SK-N-SH (cell line): ENCODE measurements around the gene MGAT4B. TPM values are rescaled to one million over a fixed set of nuclear protein-coding genes. Genes with fewer than 3 reads are reported as not detected.

Experiments used
- CTCF ChIA-PET: fragments of 300-600, 350-600 bp; formaldehyde crosslinking; extraction: SDS; loops from one replicate; lab custom pipeline; 2021; lab: Yijun Ruan, JAX
- POLR2A ChIA-PET: fragments of 350-600 bp; sonication (Branson Sonifier 250); formaldehyde crosslinking; extraction: SDS; loops from one replicate; lab custom pipeline; 2020; ENCODE audit warnings: antibody characterized with exemption, inconsistent platforms; lab: Yijun Ruan, JAX
- DNase-seq: peaks from one replicate; pipeline ENCODE4 v3.0.0; 2012
- H2AFZ ChIP-seq: fragments of 200-600 bp; sonication (generic); 2 replicates; pipeline ENCODE4 v1.8.1; 2016; ENCODE audit warnings: antibody characterized with exemption, mild to moderate bottlenecking, low read depth
- H3F3A ChIP-seq: fragments of 200-600 bp; sonication (generic); replicated peaks from 2 replicates; pipeline ENCODE3; 2016; ENCODE audit warnings: antibody characterized with exemption, mild to moderate bottlenecking; ENCODE audit not compliant: insufficient read depth
- H3K27ac ChIP-seq, 2 experiments: fragments of 200-500 bp in 1 of 2; fragments of 200-600 bp in 1 of 2; sonication (Bioruptor generic) in 1 of 2; sonication (generic), shearing (Covaris generic) in 1 of 2; 2 replicates each; pipeline versions ENCODE4 v1.5.1 to v1.6.1; 2014 to 2016; ENCODE audit warnings: low read depth in 2 of 2, inconsistent platforms in 1 of 2, low read length in 1 of 2, mild to moderate bottlenecking in 1 of 2, mixed read lengths in 1 of 2
- H3K27me3 ChIP-seq: fragments of 200-600 bp; sonication (generic), shearing (Covaris generic); 2 replicates; pipeline ENCODE4 v1.6.1; 2016; ENCODE audit warnings: mixed run types; ENCODE audit not compliant: insufficient read depth
- H3K36me3 ChIP-seq, 2 experiments: fragments of 200-500 bp in 1 of 2; fragments of 200-600 bp in 1 of 2; sonication (Bioruptor generic) in 1 of 2; sonication (generic) in 1 of 2; replicated peaks in 1 of 2; 2 replicates each; pipeline versions ENCODE3 to v1.5.1; 2014 to 2016; ENCODE audit warnings: low read length in 1 of 2, mild to moderate bottlenecking in 1 of 2; ENCODE audit not compliant: insufficient read depth in 2 of 2, control insufficient read depth in 1 of 2
- H3K4me1 ChIP-seq, 2 experiments: fragments of 200-500 bp in 1 of 2; fragments of 200-600 bp in 1 of 2; sonication (Bioruptor generic) in 1 of 2; sonication (generic), shearing (Covaris generic) in 1 of 2; 2 replicates each; pipeline versions ENCODE4 v1.5.1 to v1.6.1; 2014 to 2016; ENCODE audit warnings: low read depth in 1 of 2, low read length in 1 of 2, mixed run types in 1 of 2; ENCODE audit not compliant: insufficient read depth in 2 of 2, control insufficient read depth in 1 of 2
- H3K4me2 ChIP-seq: fragments of 200-600 bp; sonication (generic), shearing (Covaris generic); 2 replicates; pipeline ENCODE4 v1.6.1; 2017; ENCODE audit warnings: mixed run types
- H3K4me3 ChIP-seq, 2 experiments: fragments of 200-500 bp in 1 of 2; fragments of 200-600 bp in 1 of 2; sonication (Bioruptor generic) in 1 of 2; sonication (generic), shearing (Covaris generic) in 1 of 2; 2 replicates each; pipeline versions ENCODE4 v1.5.1 to v1.8.1; 2014 to 2016; ENCODE audit warnings: low read depth in 2 of 2, inconsistent platforms in 1 of 2, low read length in 1 of 2, mild to moderate bottlenecking in 1 of 2, mixed read lengths in 1 of 2, moderate library complexity in 1 of 2
- H3K79me2 ChIP-seq: fragments of 200-600 bp; sonication (generic); 2 replicates; pipeline ENCODE4 v1.8.1; 2017; ENCODE audit warnings: mild to moderate bottlenecking; ENCODE audit not compliant: insufficient read depth
- H3K9ac ChIP-seq: fragments of 200-600 bp; sonication (generic); 2 replicates; pipeline ENCODE4 v1.6.1; 2017; ENCODE audit warnings: mixed run types
- H3K9me2 ChIP-seq: fragments of 200-600 bp; sonication (generic); 2 replicates; pipeline ENCODE4 v1.6.1; 2017; ENCODE audit warnings: mixed run types
- H3K9me3 ChIP-seq: fragments of 200-600 bp; sonication (generic); 2 replicates; pipeline ENCODE4 v1.6.1; 2017; ENCODE audit warnings: mixed run types, mild to moderate bottlenecking, moderate library complexity
- H4K20me1 ChIP-seq: fragments of 200-600 bp; sonication (generic); 2 replicates; pipeline ENCODE4 v1.6.1; 2017; ENCODE audit warnings: mild to moderate bottlenecking, mixed run types; ENCODE audit not compliant: insufficient read depth
- CHD2 ChIP-seq: fragments of 150-350 bp; IDR thresholded peaks from 2 replicates; pipeline ENCODE4 v1.6.1; 2018; ENCODE audit warnings: low read length; ENCODE audit not compliant: partially characterized antibody
- ELF1 ChIP-seq: IDR thresholded peaks from 2 replicates; pipeline ENCODE4 v1.4.0; 2012
- EP300 ChIP-seq, 2 experiments: IDR thresholded peaks; 2 replicates each; pipeline versions ENCODE4 v1.4.0 to v1.6.1; 2012; ENCODE audit warnings: borderline replicate concordance in 1 of 2, low read depth in 1 of 2, low read length in 1 of 2
- EZH2phosphoT487 ChIP-seq: fragments of 200-600 bp; sonication (generic); IDR thresholded peaks from 2 replicates; pipeline ENCODE4 v1.6.1; 2017; ENCODE audit warnings: low read depth, mixed run types, mild to moderate bottlenecking, antibody characterized with exemption, moderate library complexity, borderline replicate concordance
- FOSL2 ChIP-seq: IDR thresholded peaks from 2 replicates; pipeline ENCODE4 v1.4.0; 2012; ENCODE audit warnings: low read depth, mild to moderate bottlenecking, moderate library complexity, borderline replicate concordance
- GABPA ChIP-seq: IDR thresholded peaks from 2 replicates; pipeline ENCODE4 v1.4.0; 2012; ENCODE audit warnings: low read depth, mild to moderate bottlenecking
- MEF2A ChIP-seq: IDR thresholded peaks from 2 replicates; pipeline ENCODE4 v1.4.0; 2012; ENCODE audit warnings: low read depth, borderline replicate concordance
- NFIC ChIP-seq: IDR thresholded peaks from 2 replicates; pipeline ENCODE4 v1.4.0; 2012; ENCODE audit warnings: borderline replicate concordance
- REST ChIP-seq: IDR thresholded peaks from 2 replicates; pipeline ENCODE4 v1.6.1; 2012; ENCODE audit warnings: mild to moderate bottlenecking, low read depth, low read length, moderate library complexity
- RFX5 ChIP-seq: IDR thresholded peaks from 2 replicates; pipeline ENCODE4 v1.6.1; 2012; ENCODE audit warnings: mild to moderate bottlenecking, improper control_type of control experiment, low read length
- RXRA ChIP-seq: IDR thresholded peaks from 2 replicates; pipeline ENCODE4 v1.4.0; 2012; ENCODE audit warnings: low read depth, mild to moderate bottlenecking, borderline replicate concordance
- SIN3A ChIP-seq: IDR thresholded peaks from 2 replicates; pipeline ENCODE4 v1.6.1; 2012; ENCODE audit warnings: low read depth, mild to moderate bottlenecking, low read length, moderate library complexity, borderline replicate concordance
- SMC3 ChIP-seq: IDR thresholded peaks from 2 replicates; pipeline ENCODE4 v1.6.1; 2012; ENCODE audit warnings: low read depth, low read length, improper control_type of control experiment
- TAF1 ChIP-seq: IDR thresholded peaks from 2 replicates; pipeline ENCODE4 v1.6.1; 2012; ENCODE audit warnings: low read depth, mild to moderate bottlenecking, low read length, moderate library complexity, borderline replicate concordance
- USF2 ChIP-seq: fragments of 150-350 bp; IDR thresholded peaks from 2 replicates; pipeline ENCODE4 v1.6.1; 2017; ENCODE audit warnings: antibody characterized with exemption, low read length, low read depth, borderline replicate concordance
- WGBS: methylation state at CpG from one replicate; pipeline ENCODE4 v1.1.6; 2017; ENCODE audit warnings: low lambda C conversion rate; 5-methylcytosine and 5-hydroxymethylcytosine counted together
- polyA plus RNA-seq, 3 experiments: library from polyadenylated mRNA; depleted of rRNA; stranded (reverse); fragments of >200 nt; gene quantifications; 2 replicates each; pipeline ENCODE4 v1.2.3, GENCODE V29; 2012
- TF ChIP-seq, protein P1 (sequence below): IDR thresholded peaks from 2 replicates; pipeline ENCODE4 v1.4.0; 2012; ENCODE audit warnings: low read depth, borderline replicate concordance
- TF ChIP-seq, protein P2 (sequence below): fragments of 150-350 bp; IDR thresholded peaks from 2 replicates; pipeline ENCODE4 v1.6.1; 2016; ENCODE audit warnings: mild to moderate bottlenecking, low read depth, low read length

Gene MGAT4B
- polyA plus RNA-seq, 1 of the 3 experiments (the other 2 are of a cell fraction), result 190 TPM

DNA sequence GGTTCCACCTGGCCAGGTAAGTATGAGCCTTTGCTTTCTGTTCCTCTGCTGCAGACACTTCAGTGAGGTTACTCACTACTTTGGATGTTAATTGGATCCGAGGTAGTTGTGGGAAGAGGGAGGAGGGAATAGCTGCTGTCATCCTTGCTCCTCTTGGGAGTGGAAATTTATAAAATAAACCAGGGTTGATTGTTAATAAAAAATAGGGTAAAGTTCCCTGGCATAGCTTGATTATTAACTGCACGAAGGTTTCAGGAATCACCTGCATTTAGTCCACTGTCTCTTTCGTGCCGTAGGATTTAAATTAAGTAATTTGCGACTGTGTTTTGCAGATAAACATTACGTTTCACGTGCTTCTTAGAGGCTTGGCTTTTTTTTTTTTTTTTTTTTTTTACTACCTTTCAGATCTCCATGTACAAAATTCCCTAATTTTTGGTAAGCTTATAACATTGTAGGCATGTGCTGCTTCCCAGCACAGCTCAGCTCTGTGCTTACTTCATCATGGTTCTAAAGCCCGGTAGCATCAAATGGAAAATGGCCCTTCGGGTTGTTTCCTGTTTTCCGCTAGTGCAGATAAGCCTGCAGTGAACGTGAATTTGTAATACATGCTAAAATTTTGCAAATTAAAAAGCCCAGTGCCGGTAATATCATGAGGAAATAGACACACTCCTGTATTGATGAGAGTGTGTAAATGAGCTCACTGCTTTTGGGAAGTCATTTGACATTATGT, 39.8 kb downstream of the MGAT4B start (continued):
- TF ChIP-seq EP300 (IDR thresholded peaks at IDR 0.05; ENCODE audit: borderline replicate concordance in 1 of 2, low read depth in 1 of 2, low read length in 1 of 2) (no peak), RXRA (no peak), GABPA (no peak), ELF1 (no peak), SIN3A (no peak), SMC3 (no peak), RFX5 (no peak), NFIC (no peak), TAF1 (no peak)
- TF ChIP-seq, protein P1, sequence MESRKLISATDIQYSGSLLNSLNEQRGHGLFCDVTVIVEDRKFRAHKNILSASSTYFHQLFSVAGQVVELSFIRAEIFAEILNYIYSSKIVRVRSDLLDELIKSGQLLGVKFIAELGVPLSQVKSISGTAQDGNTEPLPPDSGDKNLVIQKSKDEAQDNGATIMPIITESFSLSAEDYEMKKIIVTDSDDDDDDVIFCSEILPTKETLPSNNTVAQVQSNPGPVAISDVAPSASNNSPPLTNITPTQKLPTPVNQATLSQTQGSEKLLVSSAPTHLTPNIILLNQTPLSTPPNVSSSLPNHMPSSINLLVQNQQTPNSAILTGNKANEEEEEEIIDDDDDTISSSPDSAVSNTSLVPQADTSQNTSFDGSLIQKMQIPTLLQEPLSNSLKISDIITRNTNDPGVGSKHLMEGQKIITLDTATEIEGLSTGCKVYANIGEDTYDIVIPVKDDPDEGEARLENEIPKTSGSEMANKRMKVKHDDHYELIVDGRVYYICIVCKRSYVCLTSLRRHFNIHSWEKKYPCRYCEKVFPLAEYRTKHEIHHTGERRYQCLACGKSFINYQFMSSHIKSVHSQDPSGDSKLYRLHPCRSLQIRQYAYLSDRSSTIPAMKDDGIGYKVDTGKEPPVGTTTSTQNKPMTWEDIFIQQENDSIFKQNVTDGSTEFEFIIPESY, result no peak
- TF ChIP-seq, protein P2, sequence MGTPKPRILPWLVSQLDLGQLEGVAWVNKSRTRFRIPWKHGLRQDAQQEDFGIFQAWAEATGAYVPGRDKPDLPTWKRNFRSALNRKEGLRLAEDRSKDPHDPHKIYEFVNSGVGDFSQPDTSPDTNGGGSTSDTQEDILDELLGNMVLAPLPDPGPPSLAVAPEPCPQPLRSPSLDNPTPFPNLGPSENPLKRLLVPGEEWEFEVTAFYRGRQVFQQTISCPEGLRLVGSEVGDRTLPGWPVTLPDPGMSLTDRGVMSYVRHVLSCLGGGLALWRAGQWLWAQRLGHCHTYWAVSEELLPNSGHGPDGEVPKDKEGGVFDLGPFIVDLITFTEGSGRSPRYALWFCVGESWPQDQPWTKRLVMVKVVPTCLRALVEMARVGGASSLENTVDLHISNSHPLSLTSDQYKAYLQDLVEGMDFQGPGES, result no peak

DNA sequence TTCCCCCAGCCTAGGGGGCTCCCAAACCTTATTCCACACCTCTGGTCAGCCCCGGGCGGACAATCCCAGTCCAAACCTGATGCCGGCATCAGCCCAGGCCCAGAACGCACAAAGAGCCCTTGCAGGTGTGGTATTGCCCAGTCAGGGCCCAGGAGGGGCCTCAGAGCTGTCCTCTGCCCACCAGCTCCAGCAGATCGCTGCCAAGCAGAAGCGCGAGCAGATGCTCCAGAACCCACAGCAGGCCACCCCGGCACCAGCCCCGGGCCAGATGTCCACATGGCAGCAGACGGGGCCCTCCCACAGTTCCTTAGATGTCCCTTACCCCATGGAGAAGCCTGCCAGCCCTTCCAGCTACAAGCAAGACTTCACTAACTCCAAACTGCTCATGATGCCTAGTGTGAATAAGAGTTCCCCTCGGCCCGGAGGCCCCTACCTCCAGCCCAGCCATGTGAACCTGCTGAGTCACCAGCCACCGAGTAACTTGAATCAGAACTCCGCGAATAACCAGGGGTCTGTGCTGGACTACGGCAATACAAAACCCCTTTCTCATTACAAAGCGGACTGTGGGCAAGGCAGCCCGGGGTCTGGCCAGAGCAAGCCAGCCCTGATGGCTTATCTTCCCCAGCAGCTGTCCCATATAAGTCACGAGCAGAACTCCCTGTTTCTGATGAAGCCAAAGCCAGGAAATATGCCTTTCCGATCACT, 40.5 kb downstream of the MGAT4B start:
- Histone ChIP-seq H3K4me3 (peak overlapping the region in 1 of 2 experiments; percentile 46; a peak in 1 of 4 replicates), H4K20me1 (peaks cover 23% of the 10 kb centered on the region), H3K27me3 (no peaks in the 10 kb centered on the region), H3K27ac (peak overlapping the region; percentile 71 to 88), H3K9ac (peak overlapping the region; percentile 47; the same call in 1 of the 2 replicates), H3K9me3 (no peaks in the 10 kb centered on the region), H3K36me3 (peaks cover 25 to 32% of the 10 kb centered on the region in 2 experiments), H2AFZ (no peak overlapping the region), H3K79me2 (peaks cover 74% of the 10 kb centered on the region), H3K4me2 (peak overlapping the region; percentile 72), H3F3A (peaks cover 44% of the 10 kb centered on the region), H3K9me2 (no peaks in the 10 kb centered on the region), H3K4me1 (peaks cover 38 to 50% of the 10 kb centered on the region in 2 experiments)
- DNase-seq, result peak; percentile 43
- ChIA-PET CTCF (interaction anchor here (0.7 to 2.3 kb wide), 5 partner anchors 10 to 1934 kb away, joined by 3 to 7 read pairs (median 6); no protein-coding TSS in a partner anchor), POLR2A (interaction anchor here (1.2 kb wide), 1 partner anchor 14 kb away, joined by 4 read pairs; no protein-coding TSS in a partner anchor)
- whole genome bisulfite sequencing, result 52% methylated on average over 7 of the region's 20 CpGs
- TF ChIP-seq MEF2A, result no peak
- no peak for TF ChIP-seq REST
- TF ChIP-seq EZH2phosphoT487, result no peak
- TF ChIP-seq FOSL2, result peak; percentile 33; the same call in 1 of the 2 replicates
- TF ChIP-seq USF2, result no peak
- TF ChIP-seq CHD2, result no peak
- TF ChIP-seq, protein P2, result no peak
